ENCODE data around the gene FBXW11. TPM values are rescaled to one million over a fixed set of nuclear protein-coding genes. Genes with fewer than 3 reads are reported as not detected.
A peak's percentile ranks its signal among the peaks of the same experiment; 100 is the strongest.

Gene FBXW11
- total RNA-seq, 2 donors from 2014 or later: 76.3 to 81.7 TPM

- DNase-seq (ENCODE audit: low spot score): no peak
- Histone ChIP-seq H3K27me3 (no peaks in the 10 kb centered on the region), H3K9me3 (no peaks in the 10 kb centered on the region), H3K27ac (peak overlapping the region; percentile 96 to 97), H3K36me3 (no peaks in the 10 kb centered on the region), H3K4me3 (peak overlapping the region; percentile 80 to 84), H3K4me1 (peaks cover 0 to 53% of the 10 kb centered on the region in 2 donors)
- no peak for TF ChIP-seq CTCF (IDR thresholded peaks at IDR 0.05)
These were observed 624 bp downstream of the FBXW11 start for GRCh38 chr5:172005708-172006320.

GRCh38 chr5:172004824-172005237 lies 1.6 kb downstream of the FBXW11 start:
- Histone ChIP-seq H3K27me3 (no peaks in the 10 kb centered on the region), H3K4me1 (peaks cover 0 to 57% of the 10 kb centered on the region in 2 donors), H3K27ac (peak overlapping the region; percentile 96 to 97), H3K36me3 (no peaks in the 10 kb centered on the region), H3K4me3 (peak overlapping the region; percentile 80 to 84), H3K9me3 (no peaks in the 10 kb centered on the region)
- TF ChIP-seq CTCF (IDR thresholded peaks at IDR 0.05): no peak
- no peak for DNase-seq (ENCODE audit: low spot score)

GRCh38 chr5:172003746-172004145 lies 2.7 kb downstream of the FBXW11 start:
- no peaks in the 10 kb centered on the region for H3K36me3 ChIP-seq
- DNase-seq (ENCODE audit: low spot score): no peak
- H3K27ac ChIP-seq: peak overlapping the region in 1 of 2 donors; percentile 96
- peaks cover 0 to 58% of the 10 kb centered on the region in 2 donors for H3K4me1 ChIP-seq
- H3K9me3 ChIP-seq: no peaks in the 10 kb centered on the region
- no peak overlapping the region for H3K4me3 ChIP-seq
- no peak for TF ChIP-seq CTCF (IDR thresholded peaks at IDR 0.05)
- no peaks in the 10 kb centered on the region for H3K27me3 ChIP-seq

GRCh38 chr5:172002840-172003512 lies 3.5 kb downstream of the FBXW11 start:
- no peaks in the 10 kb centered on the region for H3K27me3 ChIP-seq
- peak overlapping the region in 1 of 2 donors; percentile 96 for H3K27ac ChIP-seq
- H3K36me3 ChIP-seq: no peaks in the 10 kb centered on the region
- DNase-seq (ENCODE audit: low spot score): no peak
- H3K4me1 ChIP-seq: peaks cover 0 to 55% of the 10 kb centered on the region in 2 donors
- no peaks in the 10 kb centered on the region for H3K9me3 ChIP-seq
- no peak overlapping the region for H3K4me3 ChIP-seq
- no peak for TF ChIP-seq CTCF (IDR thresholded peaks at IDR 0.05)

- Histone ChIP-seq H3K4me3 (no peak overlapping the region), H3K36me3 (no peaks in the 10 kb centered on the region), H3K9me3 (no peaks in the 10 kb centered on the region), H3K27me3 (no peaks in the 10 kb centered on the region), H3K4me1 (peaks cover 0 to 48% of the 10 kb centered on the region in 2 donors), H3K27ac (peak overlapping the region in 1 of 2 donors; percentile 96)
- peak in 1 of 2 donors; percentile 40 for TF ChIP-seq CTCF (IDR thresholded peaks at IDR 0.05)
- no peak for DNase-seq (ENCODE audit: low spot score)
These were observed 4.1 kb downstream of the FBXW11 start for GRCh38 chr5:172002310-172002709.

Data from right atrium auricular region (tissue), 2 donors.